Measurements from ENCODE around the gene KREMEN1. TPM values are rescaled to one million over a fixed set of nuclear protein-coding genes. Genes with fewer than 3 reads are reported as not detected.

The KREMEN1 gene
- total and polyA plus RNA-seq, 9 of the 15 experiments (the other 6 are each of a cell fraction or from before 2014, with no cell fraction given), result 0.69 to 11.5 (median 4.3) TPM

DNA sequence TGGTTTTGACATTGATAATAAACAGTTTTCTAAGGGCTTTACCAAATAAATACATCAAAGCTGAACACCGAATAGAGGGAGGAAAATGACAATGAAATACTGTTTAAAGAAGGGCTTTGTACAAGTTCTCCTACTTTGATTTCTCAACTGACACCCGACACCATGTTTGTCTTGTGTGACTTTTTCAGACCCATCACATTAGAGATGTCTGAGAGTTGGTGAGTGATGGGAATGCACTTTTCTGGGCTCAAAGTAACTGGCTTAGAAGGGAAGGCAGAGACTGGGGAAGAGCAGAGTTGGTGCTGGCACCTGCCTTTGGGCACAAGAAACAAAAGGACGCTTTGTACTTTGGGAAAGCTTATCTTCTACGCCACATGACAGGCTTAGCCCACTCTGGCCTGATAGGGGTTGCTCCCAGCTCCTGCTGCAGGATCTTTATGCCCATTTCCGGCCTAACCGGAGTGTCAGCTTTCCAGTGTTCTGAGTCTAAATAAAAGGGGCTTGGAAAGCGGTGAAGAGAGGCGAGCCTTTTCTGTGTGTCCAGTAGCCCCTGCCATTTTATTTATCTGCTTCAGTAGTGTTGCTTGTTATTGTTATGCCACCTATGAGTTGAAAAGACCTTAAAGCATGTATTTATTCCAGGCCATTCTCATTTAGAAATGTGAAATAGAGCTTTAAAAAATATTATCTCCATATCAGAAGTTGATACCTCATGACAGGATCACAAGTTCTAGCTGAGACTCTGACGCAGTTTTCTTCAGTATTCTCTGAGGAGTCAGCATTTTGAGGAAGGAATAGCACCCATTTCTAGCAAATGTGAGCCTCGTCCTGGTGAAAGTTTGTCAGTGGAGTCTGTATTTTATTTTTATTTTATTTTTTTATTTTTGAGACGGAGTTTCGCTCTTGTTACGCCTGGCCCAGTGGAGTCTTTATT is 24.2 kb downstream of the KREMEN1 start (continued):
- TF ChIP-seq JUND (IDR thresholded peaks at IDR 0.05; ENCODE audit: borderline replicate concordance, low read depth, low read length) (peak; percentile 14; the same call in 1 of the 2 replicates), JUND (tag; IDR thresholded peaks at IDR 0.05; ENCODE audit: borderline replicate concordance, low read depth, low read length) (0 out of 3 replicates have a peak, but pooled peaks have one; percentile 37), ZNF589 (CRISPR knock-in tag; IDR thresholded peaks at IDR 0.05; ENCODE audit: low read depth) (peak; percentile 83), CXXC5 (CRISPR knock-in tag; IDR thresholded peaks at IDR 0.05) (peak; percentile 58), ASH1L (IDR thresholded peaks at IDR 0.05; ENCODE audit: borderline replicate concordance, low read depth, partially characterized antibody) (peak; percentile 30), TBP (optimal IDR thresholded peaks at IDR 0.05; ENCODE audit: low read depth, low read length) (peak; percentile 48), FOXK2 (conservative IDR thresholded peaks at IDR 0.05 in 1 of 2, IDR thresholded peaks at IDR 0.05 in 1 of 2; ENCODE audit: low read depth in 2 of 2) (no peak), EP300 (IDR thresholded peaks at IDR 0.05; ENCODE audit: low read length) (peak; percentile 67), TEAD1 (CRISPR knock-in tag; IDR thresholded peaks at IDR 0.05) (0 out of 4 replicates have a peak, but pooled peaks of 1 of the 2 experiments have one; percentile 21), ARID1B (IDR thresholded peaks at IDR 0.05) (peak; percentile 87), ZNF175 (CRISPR knock-in tag; IDR thresholded peaks at IDR 0.05; ENCODE audit: low read depth) (peak; percentile 88)
- TF ChIP-seq, protein P1, sequence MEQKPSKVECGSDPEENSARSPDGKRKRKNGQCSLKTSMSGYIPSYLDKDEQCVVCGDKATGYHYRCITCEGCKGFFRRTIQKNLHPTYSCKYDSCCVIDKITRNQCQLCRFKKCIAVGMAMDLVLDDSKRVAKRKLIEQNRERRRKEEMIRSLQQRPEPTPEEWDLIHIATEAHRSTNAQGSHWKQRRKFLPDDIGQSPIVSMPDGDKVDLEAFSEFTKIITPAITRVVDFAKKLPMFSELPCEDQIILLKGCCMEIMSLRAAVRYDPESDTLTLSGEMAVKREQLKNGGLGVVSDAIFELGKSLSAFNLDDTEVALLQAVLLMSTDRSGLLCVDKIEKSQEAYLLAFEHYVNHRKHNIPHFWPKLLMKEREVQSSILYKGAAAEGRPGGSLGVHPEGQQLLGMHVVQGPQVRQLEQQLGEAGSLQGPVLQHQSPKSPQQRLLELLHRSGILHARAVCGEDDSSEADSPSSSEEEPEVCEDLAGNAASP (IDR thresholded peaks at IDR 0.05), result no peak
- TF ChIP-seq, protein P2, sequence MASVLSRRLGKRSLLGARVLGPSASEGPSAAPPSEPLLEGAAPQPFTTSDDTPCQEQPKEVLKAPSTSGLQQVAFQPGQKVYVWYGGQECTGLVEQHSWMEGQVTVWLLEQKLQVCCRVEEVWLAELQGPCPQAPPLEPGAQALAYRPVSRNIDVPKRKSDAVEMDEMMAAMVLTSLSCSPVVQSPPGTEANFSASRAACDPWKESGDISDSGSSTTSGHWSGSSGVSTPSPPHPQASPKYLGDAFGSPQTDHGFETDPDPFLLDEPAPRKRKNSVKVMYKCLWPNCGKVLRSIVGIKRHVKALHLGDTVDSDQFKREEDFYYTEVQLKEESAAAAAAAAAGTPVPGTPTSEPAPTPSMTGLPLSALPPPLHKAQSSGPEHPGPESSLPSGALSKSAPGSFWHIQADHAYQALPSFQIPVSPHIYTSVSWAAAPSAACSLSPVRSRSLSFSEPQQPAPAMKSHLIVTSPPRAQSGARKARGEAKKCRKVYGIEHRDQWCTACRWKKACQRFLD (CRISPR knock-in tag; IDR thresholded peaks at IDR 0.05), result peak; percentile 73
- TF ChIP-seq, protein P3, sequence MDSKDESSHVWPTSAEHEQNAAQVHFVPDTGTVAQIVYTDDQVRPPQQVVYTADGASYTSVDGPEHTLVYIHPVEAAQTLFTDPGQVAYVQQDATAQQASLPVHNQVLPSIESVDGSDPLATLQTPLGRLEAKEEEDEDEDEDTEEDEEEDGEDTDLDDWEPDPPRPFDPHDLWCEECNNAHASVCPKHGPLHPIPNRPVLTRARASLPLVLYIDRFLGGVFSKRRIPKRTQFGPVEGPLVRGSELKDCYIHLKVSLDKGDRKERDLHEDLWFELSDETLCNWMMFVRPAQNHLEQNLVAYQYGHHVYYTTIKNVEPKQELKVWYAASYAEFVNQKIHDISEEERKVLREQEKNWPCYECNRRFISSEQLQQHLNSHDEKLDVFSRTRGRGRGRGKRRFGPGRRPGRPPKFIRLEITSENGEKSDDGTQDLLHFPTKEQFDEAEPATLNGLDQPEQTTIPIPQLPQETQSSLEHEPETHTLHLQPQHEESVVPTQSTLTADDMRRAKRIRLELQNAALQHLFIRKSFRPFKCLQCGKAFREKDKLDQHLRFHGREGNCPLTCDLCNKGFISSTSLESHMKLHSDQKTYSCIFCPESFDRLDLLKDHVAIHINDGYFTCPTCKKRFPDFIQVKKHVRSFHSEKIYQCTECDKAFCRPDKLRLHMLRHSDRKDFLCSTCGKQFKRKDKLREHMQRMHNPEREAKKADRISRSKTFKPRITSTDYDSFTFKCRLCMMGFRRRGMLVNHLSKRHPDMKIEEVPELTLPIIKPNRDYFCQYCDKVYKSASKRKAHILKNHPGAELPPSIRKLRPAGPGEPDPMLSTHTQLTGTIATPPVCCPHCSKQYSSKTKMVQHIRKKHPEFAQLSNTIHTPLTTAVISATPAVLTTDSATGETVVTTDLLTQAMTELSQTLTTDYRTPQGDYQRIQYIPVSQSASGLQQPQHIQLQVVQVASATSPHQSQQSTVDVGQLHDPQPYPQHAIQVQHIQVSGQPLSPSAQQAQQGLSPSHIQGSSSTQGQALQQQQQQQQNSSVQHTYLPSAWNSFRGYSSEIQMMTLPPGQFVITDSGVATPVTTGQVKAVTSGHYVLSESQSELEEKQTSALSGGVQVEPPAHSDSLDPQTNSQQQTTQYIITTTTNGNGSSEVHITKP (IDR thresholded peaks at IDR 0.05; ENCODE audit: partially characterized antibody), result peak; percentile 89
- TF ChIP-seq, protein P4, sequence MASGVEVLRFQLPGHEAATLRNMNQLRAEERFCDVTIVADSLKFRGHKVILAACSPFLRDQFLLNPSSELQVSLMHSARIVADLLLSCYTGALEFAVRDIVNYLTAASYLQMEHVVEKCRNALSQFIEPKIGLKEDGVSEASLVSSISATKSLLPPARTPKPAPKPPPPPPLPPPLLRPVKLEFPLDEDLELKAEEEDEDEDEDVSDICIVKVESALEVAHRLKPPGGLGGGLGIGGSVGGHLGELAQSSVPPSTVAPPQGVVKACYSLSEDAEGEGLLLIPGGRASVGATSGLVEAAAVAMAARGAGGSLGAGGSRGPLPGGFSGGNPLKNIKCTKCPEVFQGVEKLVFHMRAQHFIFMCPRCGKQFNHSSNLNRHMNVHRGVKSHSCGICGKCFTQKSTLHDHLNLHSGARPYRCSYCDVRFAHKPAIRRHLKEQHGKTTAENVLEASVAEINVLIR (CRISPR knock-in tag; IDR thresholded peaks at IDR 0.05), result no peak
- TF ChIP-seq, protein P5, sequence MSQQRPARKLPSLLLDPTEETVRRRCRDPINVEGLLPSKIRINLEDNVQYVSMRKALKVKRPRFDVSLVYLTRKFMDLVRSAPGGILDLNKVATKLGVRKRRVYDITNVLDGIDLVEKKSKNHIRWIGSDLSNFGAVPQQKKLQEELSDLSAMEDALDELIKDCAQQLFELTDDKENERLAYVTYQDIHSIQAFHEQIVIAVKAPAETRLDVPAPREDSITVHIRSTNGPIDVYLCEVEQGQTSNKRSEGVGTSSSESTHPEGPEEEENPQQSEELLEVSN (IDR thresholded peaks at IDR 0.05; ENCODE audit: borderline replicate concordance in 1 of 2, extremely low read depth in 1 of 2, insufficient read depth in 1 of 2, insufficient read length in 1 of 2, low read depth in 1 of 2, low read length in 1 of 2, poor library complexity in 1 of 2, severe bottlenecking in 1 of 2), result no peak
